ENCODE data around the gene HES7. TPM values are rescaled to one million over a fixed set of nuclear protein-coding genes. Genes with fewer than 3 reads are reported as not detected.
A peak's percentile ranks its signal among the peaks of the same experiment; 100 is the strongest.

Gene HES7
- total and polyA plus RNA-seq, 9 of the 15 experiments (the other 6 are each of a cell fraction or from before 2014, with no cell fraction given), result 0.03 to 1.7 (median 0.14) TPM; not detected in 1

- TF ChIP-seq DPF2 (IDR thresholded peaks at IDR 0.05), result 0 out of 2 replicates have a peak, but pooled peaks have one; percentile 6
- peak; percentile 80 for TF ChIP-seq ZBTB40 (IDR thresholded peaks at IDR 0.05)
- TF ChIP-seq ZBTB40 (CRISPR knock-in tag; IDR thresholded peaks at IDR 0.05), result no peak
- peak; percentile 19 for TF ChIP-seq POLR3G (IDR thresholded peaks at IDR 0.05; ENCODE audit: extremely low read depth, insufficient read length, insufficient replicate concordance)
- TF ChIP-seq MGA (IDR thresholded peaks at IDR 0.05), result no peak
These were observed 4.1 kb downstream of the HES7 start (continued) for GRCh38 chr17:8119581-8120519.

Data from K562 (cell line).